ENCODE results near the gene ZDHHC5. TPM values are rescaled to one million over a fixed set of nuclear protein-coding genes. Genes with fewer than 3 reads are reported as not detected.

The ZDHHC5 gene
- total RNA-seq, 1 donor from 2014 or later = 79.8 TPM

GRCh38 chr11:57624864-57625263 lies 43.0 kb upstream of the ZDHHC5 start:
- no peaks in the 10 kb centered on the region for H3K36me3 ChIP-seq
- DNase-seq = no peak
- no peak overlapping the region for H3K4me3 ChIP-seq
- no peaks in the 10 kb centered on the region for H3K4me1 ChIP-seq
- H3K27me3 ChIP-seq = no peaks in the 10 kb centered on the region
- no peak overlapping the region for H3K27ac ChIP-seq
- no peak for ATAC-seq
- no peaks in the 10 kb centered on the region for H3K9me3 ChIP-seq
- intact Hi-C loops (cut with DNase I) = no loop called here
- TF ChIP-seq, protein P1, sequence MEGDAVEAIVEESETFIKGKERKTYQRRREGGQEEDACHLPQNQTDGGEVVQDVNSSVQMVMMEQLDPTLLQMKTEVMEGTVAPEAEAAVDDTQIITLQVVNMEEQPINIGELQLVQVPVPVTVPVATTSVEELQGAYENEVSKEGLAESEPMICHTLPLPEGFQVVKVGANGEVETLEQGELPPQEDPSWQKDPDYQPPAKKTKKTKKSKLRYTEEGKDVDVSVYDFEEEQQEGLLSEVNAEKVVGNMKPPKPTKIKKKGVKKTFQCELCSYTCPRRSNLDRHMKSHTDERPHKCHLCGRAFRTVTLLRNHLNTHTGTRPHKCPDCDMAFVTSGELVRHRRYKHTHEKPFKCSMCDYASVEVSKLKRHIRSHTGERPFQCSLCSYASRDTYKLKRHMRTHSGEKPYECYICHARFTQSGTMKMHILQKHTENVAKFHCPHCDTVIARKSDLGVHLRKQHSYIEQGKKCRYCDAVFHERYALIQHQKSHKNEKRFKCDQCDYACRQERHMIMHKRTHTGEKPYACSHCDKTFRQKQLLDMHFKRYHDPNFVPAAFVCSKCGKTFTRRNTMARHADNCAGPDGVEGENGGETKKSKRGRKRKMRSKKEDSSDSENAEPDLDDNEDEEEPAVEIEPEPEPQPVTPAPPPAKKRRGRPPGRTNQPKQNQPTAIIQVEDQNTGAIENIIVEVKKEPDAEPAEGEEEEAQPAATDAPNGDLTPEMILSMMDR (IDR thresholded peaks at IDR 0.05) = no peak

DNA sequence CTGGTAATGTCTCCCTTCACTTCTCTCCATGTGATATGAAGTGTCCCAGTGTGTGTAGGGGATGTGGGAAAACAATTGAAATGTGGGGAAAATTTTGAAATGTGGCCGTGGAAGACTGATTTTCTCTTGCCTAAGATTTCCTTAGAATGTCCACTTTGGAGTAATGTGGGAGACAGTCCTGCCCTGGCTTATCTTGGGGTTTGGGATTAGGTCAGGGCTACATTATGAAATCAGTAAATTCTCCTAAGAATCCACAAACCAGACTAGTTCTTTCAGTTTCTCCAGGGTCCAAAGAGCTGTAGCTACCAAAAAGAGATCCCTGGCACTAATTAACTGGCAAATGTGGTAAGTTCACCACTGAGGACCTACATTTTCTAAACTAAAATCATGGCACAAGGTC lies 41.0 kb upstream of the ZDHHC5 start:
- Histone ChIP-seq H3K4me3 (no peak overlapping the region), H3K36me3 (no peaks in the 10 kb centered on the region), H3K27me3 (no peaks in the 10 kb centered on the region), H3K4me1 (no peaks in the 10 kb centered on the region), H3K27ac (no peak overlapping the region), H3K9me3 (no peaks in the 10 kb centered on the region)
- ATAC-seq (no peak), DNase-seq (no peak)
- intact Hi-C loops (cut with DNase I) = no loop called here
- TF ChIP-seq, protein P1 (IDR thresholded peaks at IDR 0.05) = no peak

DNA sequence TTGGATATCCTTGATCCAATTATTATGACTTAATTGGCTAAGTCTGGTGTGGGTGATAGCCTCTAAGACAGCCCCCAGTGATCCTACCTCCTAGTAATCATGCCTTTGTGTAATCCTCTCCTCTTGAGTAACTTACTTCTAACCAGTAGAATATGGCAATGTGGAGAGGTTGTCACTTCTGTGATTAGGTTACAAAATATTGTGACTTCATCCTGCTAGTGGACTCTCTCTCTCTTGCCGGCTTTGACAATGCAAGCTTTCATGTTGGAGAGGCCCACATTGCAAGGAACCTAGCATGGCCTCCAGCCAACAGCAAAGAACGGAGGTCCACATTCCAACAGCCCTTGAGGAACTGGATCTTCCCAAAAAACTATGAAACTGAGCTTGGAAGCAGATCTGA lies 37.7 kb upstream of the ZDHHC5 start:
- Histone ChIP-seq H3K4me1 (no peaks in the 10 kb centered on the region), H3K9me3 (no peaks in the 10 kb centered on the region), H3K36me3 (no peaks in the 10 kb centered on the region), H3K27me3 (no peaks in the 10 kb centered on the region), H3K27ac (no peak overlapping the region), H3K4me3 (no peak overlapping the region)
- intact Hi-C loops (cut with DNase I) = no loop called here
- ATAC-seq (no peak), DNase-seq (no peak)
- TF ChIP-seq, protein P1 (IDR thresholded peaks at IDR 0.05) = no peak

- no peaks in the 10 kb centered on the region for H3K27me3 ChIP-seq
- DNase-seq (no peak), ATAC-seq (no peak)
- intact Hi-C loops (cut with DNase I) = no loop called here
- no peaks in the 10 kb centered on the region for H3K4me1 ChIP-seq
- H3K36me3 ChIP-seq = no peaks in the 10 kb centered on the region
- H3K4me3 ChIP-seq = no peak overlapping the region
- TF ChIP-seq, protein P1 (IDR thresholded peaks at IDR 0.05) = no peak
- no peaks in the 10 kb centered on the region for H3K9me3 ChIP-seq
- H3K27ac ChIP-seq = no peak overlapping the region
Measured at GRCh38 chr11:57632116-57632515, 35.8 kb upstream of the ZDHHC5 start.

GRCh38 chr11:57633394-57634070 lies 34.4 kb upstream of the ZDHHC5 start:
- TF ChIP-seq, protein P1 (IDR thresholded peaks at IDR 0.05) = no peak
- no peaks in the 10 kb centered on the region for H3K9me3 ChIP-seq
- no peak for ATAC-seq
- no peaks in the 10 kb centered on the region for H3K36me3 ChIP-seq
- intact Hi-C loops (cut with DNase I) = no loop called here
- no peak overlapping the region for H3K27ac ChIP-seq
- no peaks in the 10 kb centered on the region for H3K27me3 ChIP-seq
- H3K4me3 ChIP-seq = no peak overlapping the region
- H3K4me1 ChIP-seq = peaks cover 9% of the 10 kb centered on the region
- DNase-seq = no peak

DNA sequence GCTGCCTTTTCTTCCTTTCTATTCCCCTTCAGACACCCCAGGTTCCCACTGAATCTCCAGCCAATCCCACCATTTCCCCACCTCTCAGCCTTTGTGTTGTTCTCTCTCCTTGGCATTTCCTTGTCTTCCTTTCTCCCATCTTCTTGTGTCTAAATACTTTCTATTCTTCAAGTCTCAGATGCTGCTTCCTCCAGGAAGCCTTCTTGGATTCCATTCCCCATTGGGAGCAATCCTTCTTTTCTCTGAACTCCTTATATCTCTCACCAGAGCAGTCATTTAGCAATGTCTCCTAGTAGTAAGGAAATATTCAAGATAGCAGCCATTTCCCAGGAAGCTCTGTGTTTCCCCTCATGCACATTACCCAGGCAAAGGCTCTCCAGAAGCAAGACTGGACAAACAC lies 33.6 kb upstream of the ZDHHC5 start:
- DNase-seq = no peak
- H3K9me3 ChIP-seq = no peaks in the 10 kb centered on the region

More for the DNA sequence above, 33.6 kb upstream of the ZDHHC5 start:
- TF ChIP-seq, protein P1 (IDR thresholded peaks at IDR 0.05) = no peak
- H3K27ac ChIP-seq = no peak overlapping the region
- intact Hi-C loops (cut with DNase I) = no loop called here
- no peaks in the 10 kb centered on the region for H3K36me3 ChIP-seq
- no peak for ATAC-seq
- H3K4me3 ChIP-seq = no peak overlapping the region
- no peaks in the 10 kb centered on the region for H3K27me3 ChIP-seq
- peaks cover 9% of the 10 kb centered on the region for H3K4me1 ChIP-seq
